HepG2 (cell line): ENCODE measurements around the gene LY6G5B. TPM values are rescaled to one million over a fixed set of nuclear protein-coding genes. Genes with fewer than 3 reads are reported as not detected.

Source experiments
- ADNP ChIP-seq: sonication (generic); formaldehyde crosslinking; IDR thresholded peaks from 2 replicates; pipeline ENCODE4 v1.4.0; 2020; ENCODE audit warnings: missing genetic modification reagents
- EHMT2 ChIP-seq: fragments of 200-600 bp; sonication (generic); IDR thresholded peaks from 2 replicates; pipeline ENCODE4 v1.7.0; 2017; ENCODE audit warnings: antibody characterized with exemption, low read depth, low read length, borderline replicate concordance
- HMG20B ChIP-seq: conservative IDR thresholded peaks from 2 replicates; pipeline ENCODE4 v1.6.1; 2016; ENCODE audit warnings: missing genetic modification reagents, missing compliant biosample characterization
- JUN ChIP-seq: sonication (generic); formaldehyde crosslinking; IDR thresholded peaks from 2 replicates; pipeline ENCODE4 v1.4.0; 2020; ENCODE audit warnings: mild to moderate bottlenecking, missing genetic modification reagents
- JUNB ChIP-seq: sonication (generic); formaldehyde crosslinking; IDR thresholded peaks from 2 replicates; pipeline ENCODE4 v1.8.0; 2022; ENCODE audit warnings: missing genetic modification reagents, mild to moderate bottlenecking, borderline replicate concordance
- KDM1A ChIP-seq: IDR thresholded peaks from 2 replicates; pipeline ENCODE4 v1.6.1; 2016; ENCODE audit warnings: missing compliant biosample characterization
- SSRP1 ChIP-seq: IDR thresholded peaks from 2 replicates; pipeline ENCODE4 v1.6.1; 2016; ENCODE audit warnings: control low read depth
- TFAP4 ChIP-seq: sonication (generic); IDR thresholded peaks from 2 replicates; pipeline ENCODE4 v1.6.1; 2016; ENCODE audit warnings: low read depth, borderline replicate concordance
- ZNF256 ChIP-seq: sonication (generic); formaldehyde crosslinking; conservative IDR thresholded peaks from 2 replicates; pipeline ENCODE4 v1.4.0; 2020; ENCODE audit warnings: missing genetic modification reagents
- ZNF263 ChIP-seq: sonication (generic); formaldehyde crosslinking; IDR thresholded peaks from 2 replicates; pipeline ENCODE4 v1.4.0; 2020; ENCODE audit warnings: missing genetic modification reagents
- ZNF503 ChIP-seq: sonication (generic); formaldehyde crosslinking; IDR thresholded peaks from 2 replicates; pipeline ENCODE4 v1.4.0; 2020; ENCODE audit warnings: missing genetic modification reagents
- ZNF678 ChIP-seq: sonication (generic); formaldehyde crosslinking; IDR thresholded peaks from 2 replicates; pipeline ENCODE4 v1.4.0; 2020; ENCODE audit warnings: mild to moderate bottlenecking, missing genetic modification reagents
- ZNF790 ChIP-seq: sonication (generic); formaldehyde crosslinking; IDR thresholded peaks from 2 replicates; pipeline ENCODE4 v1.8.0; 2022; ENCODE audit warnings: missing genetic modification reagents, mild to moderate bottlenecking, borderline replicate concordance
- ZSCAN12 ChIP-seq: sonication (generic); formaldehyde crosslinking; IDR thresholded peaks from 2 replicates; pipeline ENCODE4 v1.9.0; 2021; ENCODE audit warnings: mild to moderate bottlenecking, missing genetic modification reagents
- polyA plus RNA-seq, 8 experiments: library from polyadenylated mRNA; depleted of rRNA in 3 of 8; stranded (reverse) in 7 of 8; unstranded in 1 of 8; fragments of >200 nt; fragmentation: Illumina TruSeq in 4 of 8; extraction: Trizol in 4 of 8; gene quantifications; 2 replicates each; pipeline versions ENCODE4 v1.2.1 to v1.2.3, GENCODE V29; 2011 to 2016; ENCODE audit warnings: low read depth in 4 of 8, missing spikeins in 1 of 8, mixed read lengths in 1 of 8; ENCODE audit not compliant: insufficient read depth in 1 of 8
- total RNA-seq, 5 experiments: library from RNA; depleted of rRNA; stranded (reverse); fragments of >200 nt; fragmentation: Illumina TruSeq; extraction: Trizol; gene quantifications; 2 replicates each; pipeline ENCODE4 v1.2.3, GENCODE V29; 2016; ENCODE audit warnings: low read depth in 1 of 5
- TF ChIP-seq, protein P1 (sequence below), 2 experiments: fragments of 450-650 bp in 1 of 2; sonication (generic) in 1 of 2; formaldehyde crosslinking in 1 of 2; IDR thresholded peaks; 2 replicates each; pipeline versions ENCODE4 v1.6.1 to v1.8.0; 2016 to 2022; ENCODE audit warnings: antibody characterized with exemption in 1 of 2, mild to moderate bottlenecking in 1 of 2, missing genetic modification reagents in 1 of 2
- TF ChIP-seq, protein P2 (sequence below): sonication (generic); formaldehyde crosslinking; IDR thresholded peaks from 2 replicates; pipeline ENCODE4 v1.9.0; 2021; ENCODE audit warnings: missing genetic modification reagents, borderline replicate concordance

Gene LY6G5B
- total and polyA plus RNA-seq, 2 of the 13 experiments (the other 11 are each of a cell fraction or from before 2014, with no cell fraction given) = 7.8 to 15.7 TPM

DNA sequence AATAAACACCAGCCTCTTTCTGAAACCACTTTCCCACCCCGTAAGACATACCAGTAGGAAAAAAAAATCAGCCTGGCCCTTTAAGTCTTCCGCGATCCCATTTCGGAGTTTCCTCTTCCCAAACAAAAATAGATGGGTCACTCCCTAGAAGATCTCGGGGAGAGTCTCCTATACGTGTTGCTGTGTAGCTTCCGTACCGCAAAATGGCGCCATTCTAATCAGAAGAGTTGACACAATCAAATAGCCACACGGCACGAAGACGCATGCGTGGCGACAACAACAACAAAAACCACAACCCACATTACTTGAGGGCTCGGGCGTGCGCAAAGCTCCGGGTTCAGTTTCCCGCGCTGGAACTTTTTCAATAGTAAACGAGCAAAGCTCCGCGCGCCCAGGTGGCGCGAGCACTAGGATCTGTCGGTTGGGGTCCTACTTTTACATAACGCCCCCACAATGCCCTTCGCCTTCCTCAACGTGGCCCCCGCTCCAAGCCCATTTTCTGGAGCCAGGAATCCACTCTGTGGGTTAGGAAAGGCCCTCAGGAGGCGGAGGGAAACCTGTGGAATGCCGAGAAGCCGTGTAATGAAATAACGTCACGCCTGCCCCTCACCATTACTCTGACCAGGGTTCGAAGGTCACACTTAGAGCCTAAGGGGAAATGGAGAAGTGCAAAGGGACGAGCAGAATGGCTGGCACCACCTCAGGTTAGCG, 4.8 kb upstream of the LY6G5B start, which contains the start of gene GPANK1 (continued):
- TF ChIP-seq ZNF678 (CRISPR knock-in tag) = peak; percentile 15; the same call in 1 of the 2 replicates
- TF ChIP-seq ZSCAN12 (CRISPR knock-in tag) = no peak
- TF ChIP-seq JUNB (CRISPR knock-in tag) = no peak; the same call in 1 of the 2 replicates
- TF ChIP-seq ZNF503 (CRISPR knock-in tag) = no peak
- no peak for TF ChIP-seq ZNF790 (CRISPR knock-in tag)
- no peak for TF ChIP-seq JUN (CRISPR knock-in tag)
- TF ChIP-seq HMG20B (CRISPR knock-in tag) = no peak; the same call in 1 of the 2 replicates
- TF ChIP-seq ADNP (CRISPR knock-in tag) = no peak
- peak; percentile 39; the same call in 1 of the 2 replicates for TF ChIP-seq ZNF256 (CRISPR knock-in tag)
- TF ChIP-seq EHMT2 = no peak
- no peak; the same call in 1 of the 2 replicates for TF ChIP-seq ZNF263 (CRISPR knock-in tag)
- TF ChIP-seq KDM1A (CRISPR knock-in tag) = no peak
- peak; percentile 12; the same call in 1 of the 2 replicates for TF ChIP-seq TFAP4
- no peak; the same call in 1 of the 2 replicates for TF ChIP-seq SSRP1 (CRISPR knock-in tag)
- TF ChIP-seq, protein P1, sequence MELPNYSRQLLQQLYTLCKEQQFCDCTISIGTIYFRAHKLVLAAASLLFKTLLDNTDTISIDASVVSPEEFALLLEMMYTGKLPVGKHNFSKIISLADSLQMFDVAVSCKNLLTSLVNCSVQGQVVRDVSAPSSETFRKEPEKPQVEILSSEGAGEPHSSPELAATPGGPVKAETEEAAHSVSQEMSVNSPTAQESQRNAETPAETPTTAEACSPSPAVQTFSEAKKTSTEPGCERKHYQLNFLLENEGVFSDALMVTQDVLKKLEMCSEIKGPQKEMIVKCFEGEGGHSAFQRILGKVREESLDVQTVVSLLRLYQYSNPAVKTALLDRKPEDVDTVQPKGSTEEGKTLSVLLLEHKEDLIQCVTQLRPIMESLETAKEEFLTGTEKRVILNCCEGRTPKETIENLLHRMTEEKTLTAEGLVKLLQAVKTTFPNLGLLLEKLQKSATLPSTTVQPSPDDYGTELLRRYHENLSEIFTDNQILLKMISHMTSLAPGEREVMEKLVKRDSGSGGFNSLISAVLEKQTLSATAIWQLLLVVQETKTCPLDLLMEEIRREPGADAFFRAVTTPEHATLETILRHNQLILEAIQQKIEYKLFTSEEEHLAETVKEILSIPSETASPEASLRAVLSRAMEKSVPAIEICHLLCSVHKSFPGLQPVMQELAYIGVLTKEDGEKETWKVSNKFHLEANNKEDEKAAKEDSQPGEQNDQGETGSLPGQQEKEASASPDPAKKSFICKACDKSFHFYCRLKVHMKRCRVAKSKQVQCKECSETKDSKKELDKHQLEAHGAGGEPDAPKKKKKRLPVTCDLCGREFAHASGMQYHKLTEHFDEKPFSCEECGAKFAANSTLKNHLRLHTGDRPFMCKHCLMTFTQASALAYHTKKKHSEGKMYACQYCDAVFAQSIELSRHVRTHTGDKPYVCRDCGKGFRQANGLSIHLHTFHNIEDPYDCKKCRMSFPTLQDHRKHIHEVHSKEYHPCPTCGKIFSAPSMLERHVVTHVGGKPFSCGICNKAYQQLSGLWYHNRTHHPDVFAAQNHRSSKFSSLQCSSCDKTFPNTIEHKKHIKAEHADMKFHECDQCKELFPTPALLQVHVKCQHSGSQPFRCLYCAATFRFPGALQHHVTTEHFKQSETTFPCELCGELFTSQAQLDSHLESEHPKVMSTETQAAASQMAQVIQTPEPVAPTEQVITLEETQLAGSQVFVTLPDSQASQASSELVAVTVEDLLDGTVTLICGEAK (IDR thresholded peaks at IDR 0.05) = no peak
- TF ChIP-seq, protein P1 (CRISPR knock-in tag; IDR thresholded peaks at IDR 0.05) = no peak; the same call in 1 of the 2 replicates
- TF ChIP-seq, protein P2, sequence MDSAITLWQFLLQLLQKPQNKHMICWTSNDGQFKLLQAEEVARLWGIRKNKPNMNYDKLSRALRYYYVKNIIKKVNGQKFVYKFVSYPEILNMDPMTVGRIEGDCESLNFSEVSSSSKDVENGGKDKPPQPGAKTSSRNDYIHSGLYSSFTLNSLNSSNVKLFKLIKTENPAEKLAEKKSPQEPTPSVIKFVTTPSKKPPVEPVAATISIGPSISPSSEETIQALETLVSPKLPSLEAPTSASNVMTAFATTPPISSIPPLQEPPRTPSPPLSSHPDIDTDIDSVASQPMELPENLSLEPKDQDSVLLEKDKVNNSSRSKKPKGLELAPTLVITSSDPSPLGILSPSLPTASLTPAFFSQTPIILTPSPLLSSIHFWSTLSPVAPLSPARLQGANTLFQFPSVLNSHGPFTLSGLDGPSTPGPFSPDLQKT (CRISPR knock-in tag) = no peak
